ENCODE results near the gene HEMGN. TPM values are rescaled to one million over a fixed set of nuclear protein-coding genes. Genes with fewer than 3 reads are reported as not detected.

HEMGN gene
- polyA plus RNA-seq, 1 donor from 2014 or later, result not detected

GRCh38 chr9:97985058-97985861, 47.3 kb upstream of the HEMGN start:
- TF ChIP-seq TAF1 (IDR thresholded peaks at IDR 0.05; ENCODE audit: low read depth) (no peak), MXI1 (conservative IDR thresholded peaks at IDR 0.05; ENCODE audit: poor library complexity, severe bottlenecking) (no peak), EZH2 (IDR thresholded peaks at IDR 0.05; ENCODE audit: borderline replicate concordance, insufficient read depth, low read length, poor library complexity, severe bottlenecking) (no peak), REST (IDR thresholded peaks at IDR 0.05; ENCODE audit: borderline replicate concordance) (no peak), POLR2AphosphoS5 (IDR thresholded peaks at IDR 0.05) (no peak), CTCF (IDR thresholded peaks at IDR 0.05; ENCODE audit: poor library complexity, severe bottlenecking) (no peak), RAD21 (conservative IDR thresholded peaks at IDR 0.05) (no peak), SMC3 (conservative IDR thresholded peaks at IDR 0.05; ENCODE audit: poor library complexity) (no peak), EP300 (conservative IDR thresholded peaks at IDR 0.05; ENCODE audit: poor library complexity, severe bottlenecking) (no peak)
- Histone ChIP-seq H3K9ac (ENCODE audit: low read length) (peak overlapping the region; percentile 82), H3K27me3 (ENCODE audit: insufficient read depth, low read depth, low read length) (peaks cover 10% of the 10 kb centered on the region), H3K4me3 (ENCODE audit: low read length) (peak overlapping the region; percentile 85), H3K4me2 (ENCODE audit: low read length) (no peak overlapping the region), H3K36me3 (ENCODE audit: insufficient read depth, low read length) (no peaks in the 10 kb centered on the region), H3K27ac (ENCODE audit: low read length) (no peak overlapping the region), H3K9me3 (ENCODE audit: low read length) (no peaks in the 10 kb centered on the region), H3F3A (ENCODE audit: insufficient read depth, low read length, poor library complexity, severe bottlenecking) (no peaks in the 10 kb centered on the region), H2AFZ (ENCODE audit: low read depth, low read length) (no peak overlapping the region), H3K79me2 (replicated peaks; ENCODE audit: insufficient read depth, low read length) (peaks cover 54% of the 10 kb centered on the region), H3K9me2 (ENCODE audit: insufficient read depth, low read length) (no peaks in the 10 kb centered on the region), H4K20me1 (ENCODE audit: insufficient read depth) (no peaks in the 10 kb centered on the region)

GRCh38 chr9:97984188-97985057, 46.5 kb upstream of the HEMGN start:
- peak overlapping the region; percentile 85 for H3K4me3 ChIP-seq (ENCODE audit: low read length)
- no peaks in the 10 kb centered on the region for H3K9me3 ChIP-seq (ENCODE audit: low read length)
- peaks cover 13% of the 10 kb centered on the region for H3K27me3 ChIP-seq (ENCODE audit: insufficient read depth, low read depth, low read length)
- H3K9ac ChIP-seq (ENCODE audit: low read length), result peak overlapping the region; percentile 82
- TF ChIP-seq REST (IDR thresholded peaks at IDR 0.05; ENCODE audit: borderline replicate concordance) (no peak), EZH2 (IDR thresholded peaks at IDR 0.05; ENCODE audit: borderline replicate concordance, insufficient read depth, low read length, poor library complexity, severe bottlenecking) (no peak), RAD21 (conservative IDR thresholded peaks at IDR 0.05) (no peak), POLR2AphosphoS5 (IDR thresholded peaks at IDR 0.05) (peak; percentile 46), CTCF (IDR thresholded peaks at IDR 0.05; ENCODE audit: poor library complexity, severe bottlenecking) (peak; percentile 2)
- H2AFZ ChIP-seq (ENCODE audit: low read depth, low read length), result no peak overlapping the region
- H3K4me2 ChIP-seq (ENCODE audit: low read length), result no peak overlapping the region
- no peaks in the 10 kb centered on the region for H3K36me3 ChIP-seq (ENCODE audit: insufficient read depth, low read length)
- H3K27ac ChIP-seq (ENCODE audit: low read length), result peak overlapping the region; percentile 62
- H3F3A ChIP-seq (ENCODE audit: insufficient read depth, low read length, poor library complexity, severe bottlenecking), result no peaks in the 10 kb centered on the region
- H4K20me1 ChIP-seq (ENCODE audit: insufficient read depth), result no peaks in the 10 kb centered on the region
- no peaks in the 10 kb centered on the region for H3K9me2 ChIP-seq (ENCODE audit: insufficient read depth, low read length)
- H3K79me2 ChIP-seq (replicated peaks; ENCODE audit: insufficient read depth, low read length), result peaks cover 45% of the 10 kb centered on the region
